Trophoblast cell (in vitro differentiated cells and primary cell): ENCODE data around the gene BMP4.
A peak's percentile ranks its signal among the peaks of the same experiment; 100 is the strongest.

ENCODE experiments used
- DNase-seq, 2 donors: peaks; one replicate each; pipeline ENCODE4 v3.0.0-alpha.2; 2016
- H2AFZ ChIP-seq: 2 replicates; pipeline ENCODE4 v1.6.1; 2013; ENCODE audit warnings: low read length, moderate library complexity, mild to moderate bottlenecking; ENCODE audit not compliant: insufficient read depth, poor library complexity
- H2AK5ac ChIP-seq: 2 replicates; pipeline ENCODE4 v1.6.1; 2013; ENCODE audit warnings: mild to moderate bottlenecking, low read length
- H2BK120ac ChIP-seq: 2 replicates; pipeline ENCODE4 v1.6.1; 2013; ENCODE audit warnings: low read length, mild to moderate bottlenecking, moderate library complexity; ENCODE audit not compliant: insufficient read depth, poor library complexity
- H2BK12ac ChIP-seq: 2 replicates; pipeline ENCODE4 v1.6.1; 2013; ENCODE audit warnings: mild to moderate bottlenecking, low read length, moderate library complexity
- H2BK5ac ChIP-seq: 2 replicates; pipeline ENCODE4 v1.6.1; 2013; ENCODE audit warnings: low read length, low read depth, moderate library complexity, mild to moderate bottlenecking; ENCODE audit not compliant: poor library complexity
- H3K14ac ChIP-seq: 2 replicates; pipeline ENCODE4 v1.6.1; 2013; ENCODE audit warnings: mild to moderate bottlenecking, low read length
- H3K18ac ChIP-seq: 2 replicates; pipeline ENCODE4 v1.6.1; 2013; ENCODE audit warnings: mild to moderate bottlenecking, low read length
- H3K23ac ChIP-seq: 2 replicates; pipeline ENCODE4 v1.6.1; 2013; ENCODE audit warnings: low read length
- H3K27ac ChIP-seq: 2 replicates; pipeline ENCODE4 v1.5.1; 2013; ENCODE audit warnings: low read depth, mild to moderate bottlenecking, inconsistent platforms, low read length, moderate library complexity
- H3K27me3 ChIP-seq: 2 replicates; pipeline ENCODE4 v1.6.1; 2013; ENCODE audit warnings: inconsistent platforms, mild to moderate bottlenecking, low read length, moderate library complexity; ENCODE audit not compliant: insufficient read depth
- H3K36me3 ChIP-seq, 2 experiments: 1 replicate in 1 of 2; 2 replicates in 1 of 2; pipeline ENCODE4 v1.6.1; 2013; ENCODE audit warnings: low read length in 2 of 2, mild to moderate bottlenecking in 2 of 2, moderate library complexity in 1 of 2; ENCODE audit not compliant: insufficient read depth in 2 of 2, control insufficient read depth in 1 of 2
- H3K4ac ChIP-seq: 2 replicates; pipeline ENCODE4 v1.6.1; 2013; ENCODE audit warnings: low read depth, mild to moderate bottlenecking, low read length, moderate library complexity
- H3K4me1 ChIP-seq, 2 experiments: 1 replicate in 1 of 2; 2 replicates in 1 of 2; pipeline ENCODE4 v1.6.1; 2013; ENCODE audit warnings: low read length in 2 of 2, mild to moderate bottlenecking in 2 of 2, moderate library complexity in 1 of 2; ENCODE audit not compliant: insufficient read depth in 2 of 2, control insufficient read depth in 1 of 2
- H3K4me2 ChIP-seq: 2 replicates; pipeline ENCODE4 v1.6.1; 2013; ENCODE audit warnings: inconsistent platforms, mild to moderate bottlenecking, low read length, moderate library complexity
- H3K4me3 ChIP-seq: 2 replicates; pipeline ENCODE4 v1.5.1; 2013; ENCODE audit warnings: mild to moderate bottlenecking, low read depth, low read length, inconsistent platforms
- H3K79me1 ChIP-seq: one replicate; pipeline ENCODE4 v1.6.1; 2013; ENCODE audit warnings: low read length
- H3K79me2 ChIP-seq: 2 replicates; pipeline ENCODE4 v1.6.1; 2013; ENCODE audit warnings: low read length, mild to moderate bottlenecking; ENCODE audit not compliant: control insufficient read depth, insufficient read depth, poor library complexity
- H3K9ac ChIP-seq: 2 replicates; pipeline ENCODE4 v1.6.1; 2013; ENCODE audit warnings: mild to moderate bottlenecking, low read length
- H3K9me3 ChIP-seq: 2 replicates; pipeline ENCODE4 v1.6.1; 2013; ENCODE audit warnings: low read depth, mild to moderate bottlenecking, control low read depth, inconsistent platforms, low read length; ENCODE audit not compliant: insufficient read depth
- H4K12ac ChIP-seq: 2 replicates; pipeline ENCODE4 v1.6.1; 2013; ENCODE audit warnings: low read depth, mild to moderate bottlenecking, low read length, moderate library complexity
- H4K8ac ChIP-seq: 2 replicates; pipeline ENCODE4 v1.6.1; 2013; ENCODE audit warnings: low read depth, mild to moderate bottlenecking, low read length, moderate library complexity
- H4K91ac ChIP-seq: one replicate; pipeline ENCODE4 v1.6.1; 2013; ENCODE audit warnings: low read depth, mild to moderate bottlenecking, low read length, moderate library complexity
- WGBS: extraction: QIAGEN DNeasy Blood & Tissue Kit; methylation state at CpG from one replicate; pipeline ENCODE4 v1.1.7; 2013; ENCODE audit warnings: missing lambda C conversion rate; ENCODE audit not compliant: insufficient read length, insufficient coverage; ENCODE audit errors: extremely low coverage; 5-methylcytosine and 5-hydroxymethylcytosine counted together

Gene BMP4

GRCh38 chr14:53946071-53946403 is 10.6 kb downstream of the BMP4 start:
- Histone ChIP-seq H3K9me3 (no peaks in the 10 kb centered on the region), H3K79me1 (peaks cover 6% of the 10 kb centered on the region), H3K14ac (no peak overlapping the region), H4K12ac (no peak overlapping the region), H2BK5ac (no peak overlapping the region), H2AFZ (no peak overlapping the region), H2BK12ac (peak overlapping the region; percentile 21), H3K4me1 (peaks cover 6 to 7% of the 10 kb centered on the region in 2 experiments), H3K4me3 (peak overlapping the region; percentile 50), H3K27me3 (no peaks in the 10 kb centered on the region), H3K9ac (no peak overlapping the region), H3K79me2 (no peaks in the 10 kb centered on the region), H3K4ac (no peak overlapping the region), H3K4me2 (peak overlapping the region; percentile 86), H4K91ac (peak overlapping the region; percentile 63), H3K18ac (no peak overlapping the region), H3K36me3 (peaks cover 9% of the 10 kb centered on the region in 2 experiments), H3K27ac (no peak overlapping the region), H4K8ac (peak overlapping the region; percentile 21), H2AK5ac (no peak overlapping the region), H2BK120ac (no peak overlapping the region), H3K23ac (no peak overlapping the region)
- no CpG with 5 or more reads among the region's 14 CpGs for WGBS
- no peak for DNase-seq

GRCh38 chr14:53943751-53944083 is 12.9 kb downstream of the BMP4 start:
- H3K4me2 ChIP-seq, result no peak overlapping the region
- H3K23ac ChIP-seq, result no peak overlapping the region
- H3K27me3 ChIP-seq, result no peaks in the 10 kb centered on the region
- no peak overlapping the region for H2AK5ac ChIP-seq
- H3K4me3 ChIP-seq, result no peak overlapping the region
- no peak overlapping the region for H3K9ac ChIP-seq
- H2BK120ac ChIP-seq, result no peak overlapping the region
- H2BK5ac ChIP-seq, result no peak overlapping the region
- H3K4me1 ChIP-seq, result peaks cover 6 to 7% of the 10 kb centered on the region in 2 experiments
- no peaks in the 10 kb centered on the region for H3K79me2 ChIP-seq
- H3K36me3 ChIP-seq, result no peaks in the 10 kb centered on the region
- H2AFZ ChIP-seq, result no peak overlapping the region
- H4K12ac ChIP-seq, result no peak overlapping the region
- no peak overlapping the region for H4K8ac ChIP-seq
- no peak overlapping the region for H4K91ac ChIP-seq
- H3K27ac ChIP-seq, result no peak overlapping the region
- no peak overlapping the region for H3K14ac ChIP-seq
- DNase-seq, result no peak
- H3K79me1 ChIP-seq, result peaks cover 6% of the 10 kb centered on the region
- H3K9me3 ChIP-seq, result no peaks in the 10 kb centered on the region
- H3K4ac ChIP-seq, result no peak overlapping the region
- no peak overlapping the region for H3K18ac ChIP-seq
- H2BK12ac ChIP-seq, result no peak overlapping the region
- no CpG with 5 or more reads among the region's 2 CpGs for WGBS

- Histone ChIP-seq H3K27ac (no peak overlapping the region), H3K9me3 (no peaks in the 10 kb centered on the region), H3K4me1 (peaks cover 6 to 7% of the 10 kb centered on the region in 2 experiments), H3K79me2 (no peaks in the 10 kb centered on the region), H3K36me3 (no peaks in the 10 kb centered on the region), H3K14ac (no peak overlapping the region), H3K4me2 (peak overlapping the region; percentile 49), H2BK120ac (no peak overlapping the region), H3K23ac (no peak overlapping the region), H3K18ac (no peak overlapping the region), H3K79me1 (peaks cover 6% of the 10 kb centered on the region), H2AK5ac (no peak overlapping the region), H3K4me3 (no peak overlapping the region), H4K91ac (no peak overlapping the region), H2AFZ (no peak overlapping the region), H4K8ac (no peak overlapping the region), H3K27me3 (no peaks in the 10 kb centered on the region), H3K9ac (no peak overlapping the region), H2BK5ac (no peak overlapping the region), H4K12ac (no peak overlapping the region), H2BK12ac (no peak overlapping the region), H3K4ac (no peak overlapping the region)
- no peak for DNase-seq
- WGBS, result no CpG with 5 or more reads among the region's 8 CpGs
Observed at GRCh38 chr14:53942970-53943750, 13.5 kb downstream of the BMP4 start.

GRCh38 chr14:53938136-53938837 is 18.3 kb downstream of the BMP4 start:
- WGBS, result no CpG with 5 or more reads among the region's 7 CpGs
- Histone ChIP-seq H3K14ac (no peak overlapping the region), H3K79me2 (no peaks in the 10 kb centered on the region), H3K4me1 (no peaks in the 10 kb centered on the region), H3K27me3 (no peaks in the 10 kb centered on the region), H3K27ac (no peak overlapping the region), H3K4me2 (no peak overlapping the region), H3K79me1 (no peaks in the 10 kb centered on the region), H3K9ac (no peak overlapping the region), H3K9me3 (no peaks in the 10 kb centered on the region), H2AFZ (no peak overlapping the region), H3K4ac (no peak overlapping the region), H3K4me3 (no peak overlapping the region), H4K12ac (no peak overlapping the region), H2AK5ac (no peak overlapping the region), H4K8ac (no peak overlapping the region), H3K23ac (no peak overlapping the region), H3K18ac (no peak overlapping the region), H3K36me3 (no peaks in the 10 kb centered on the region), H2BK120ac (no peak overlapping the region), H2BK12ac (no peak overlapping the region), H4K91ac (no peak overlapping the region), H2BK5ac (no peak overlapping the region)
- DNase-seq, result no peak
